ENCODE measurements around the gene NOC2L.
"Not testable (repeated sequence)": the region's sequence is repeated elsewhere in the genome, so short reads cannot be mapped to it uniquely, and the experiment has no call there.

NOC2L gene

GRCh38 chr1:993379-993995, 34.4 kb upstream of the NOC2L start:
- no peak for DNase-seq

- no peak for DNase-seq
Observed at GRCh38 chr1:992362-992761, 33.3 kb upstream of the NOC2L start.

GRCh38 chr1:991895-992294, 32.8 kb upstream of the NOC2L start:
- no peak for DNase-seq

- not testable (repeated sequence) for DNase-seq
Observed at GRCh38 chr1:991275-991674, 32.2 kb upstream of the NOC2L start.

- not testable (repeated sequence) for DNase-seq
Observed at GRCh38 chr1:988061-988460, 29.0 kb upstream of the NOC2L start.

GRCh38 chr1:985126-985525, 26.1 kb upstream of the NOC2L start:
- DNase-seq, result no peak

GRCh38 chr1:984476-984814, 25.4 kb upstream of the NOC2L start:
- no peak for DNase-seq

- DNase-seq, result peak; percentile 40
Observed at GRCh38 chr1:983798-984475, 24.9 kb upstream of the NOC2L start.

- no peak for DNase-seq
Observed at GRCh38 chr1:982765-983436, 23.8 kb upstream of the NOC2L start.

GRCh38 chr1:981955-982558, 23.0 kb upstream of the NOC2L start, which contains the start of gene PERM1:
Gene PERM1 (minus strand): TSS chr1:982093. CDS start chr1:981029, 1,064 bp downstream.
- DNase-seq, result no peak

- no peak for DNase-seq
Observed at GRCh38 chr1:981491-981954, 22.5 kb upstream of the NOC2L start.

- DNase-seq, result no peak
Observed at GRCh38 chr1:980602-981395, 21.7 kb upstream of the NOC2L start.

- DNase-seq, result no peak
Observed at GRCh38 chr1:980137-980571, 21.1 kb upstream of the NOC2L start.

GRCh38 chr1:979744-980072, 20.7 kb upstream of the NOC2L start:
- no peak for DNase-seq

- no peak for DNase-seq
Observed at GRCh38 chr1:978835-979743, 20.0 kb upstream of the NOC2L start.

GRCh38 chr1:978069-978834, 19.2 kb upstream of the NOC2L start:
- DNase-seq, result no peak

GRCh38 chr1:976791-977190, 17.7 kb upstream of the NOC2L start:
- not testable (repeated sequence) for DNase-seq

GRCh38 chr1:975896-976683, 17.0 kb upstream of the NOC2L start:
- DNase-seq, result peak; percentile 48

- no peak for DNase-seq
Observed at GRCh38 chr1:975365-975764, 16.3 kb upstream of the NOC2L start.

- no peak for DNase-seq
Observed at GRCh38 chr1:974687-975328, 15.8 kb upstream of the NOC2L start.

All from central memory CD4-positive, alpha-beta T cell (primary cell).